ENCODE data around the gene WASHC3.
"Not testable (repeated sequence)": the region's sequence is repeated elsewhere in the genome, so short reads cannot be mapped to it uniquely, and the experiment has no call there.

WASHC3 gene

DNA sequence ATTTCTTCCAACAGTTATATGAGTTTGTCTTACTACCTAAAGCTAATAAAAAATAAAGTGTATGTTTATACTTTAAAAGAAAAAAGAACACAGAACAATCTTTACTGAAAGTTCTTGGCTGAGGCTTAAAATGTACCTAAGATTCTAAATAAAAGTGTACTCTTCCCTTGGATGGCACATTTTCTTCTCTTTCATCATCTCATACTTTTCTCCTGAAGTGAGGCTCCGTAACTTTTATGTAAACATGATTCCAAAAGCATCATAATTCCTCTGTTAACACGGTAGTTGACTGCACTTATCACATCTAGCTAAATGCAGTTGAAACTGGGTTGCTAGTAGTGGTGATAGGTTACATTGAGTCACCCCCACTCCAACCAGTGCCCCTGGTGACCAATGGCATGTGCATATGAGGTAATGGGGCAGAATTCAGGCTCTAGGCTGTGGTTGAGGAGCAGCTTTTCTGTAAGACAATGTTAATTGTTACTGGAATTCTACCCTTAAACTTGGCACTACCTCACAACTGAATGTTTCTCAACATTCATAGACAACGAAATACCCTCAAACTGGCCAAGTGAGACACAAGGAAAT is 38.4 kb downstream of the WASHC3 start:
- H3K4me3 ChIP-seq (ENCODE audit: low read length), result no peak overlapping the region
- H3K9me2 ChIP-seq (replicated peaks; ENCODE audit: control insufficient read depth, low read length), result no peaks in the 10 kb centered on the region
- no peaks in the 10 kb centered on the region for H3K9me3 ChIP-seq (ENCODE audit: control insufficient read depth, insufficient read depth, low read length)
- H3F3A ChIP-seq (ENCODE audit: control insufficient read depth, insufficient read depth), result no peaks in the 10 kb centered on the region
- H3K79me2 ChIP-seq (ENCODE audit: control insufficient read depth, low read length), result no peaks in the 10 kb centered on the region
- H3K27me3 ChIP-seq (ENCODE audit: control insufficient read depth, low read length), result no peaks in the 10 kb centered on the region
- H3K4me2 ChIP-seq (ENCODE audit: low read length), result no peak overlapping the region
- no peaks in the 10 kb centered on the region for H3K4me1 ChIP-seq (ENCODE audit: control insufficient read depth, low read length)
- H4K20me1 ChIP-seq (ENCODE audit: control insufficient read depth, insufficient read depth, low read depth, low read length), result no peaks in the 10 kb centered on the region
- peaks cover 13% of the 10 kb centered on the region for H3K36me3 ChIP-seq (ENCODE audit: control insufficient read depth, low read length)
- no peak overlapping the region for H3K27ac ChIP-seq (ENCODE audit: low read depth, low read length)
- TF ChIP-seq EZH2phosphoT487 (IDR thresholded peaks at IDR 0.05; ENCODE audit: borderline replicate concordance, low read length), result no peak
- TF ChIP-seq, protein P1, sequence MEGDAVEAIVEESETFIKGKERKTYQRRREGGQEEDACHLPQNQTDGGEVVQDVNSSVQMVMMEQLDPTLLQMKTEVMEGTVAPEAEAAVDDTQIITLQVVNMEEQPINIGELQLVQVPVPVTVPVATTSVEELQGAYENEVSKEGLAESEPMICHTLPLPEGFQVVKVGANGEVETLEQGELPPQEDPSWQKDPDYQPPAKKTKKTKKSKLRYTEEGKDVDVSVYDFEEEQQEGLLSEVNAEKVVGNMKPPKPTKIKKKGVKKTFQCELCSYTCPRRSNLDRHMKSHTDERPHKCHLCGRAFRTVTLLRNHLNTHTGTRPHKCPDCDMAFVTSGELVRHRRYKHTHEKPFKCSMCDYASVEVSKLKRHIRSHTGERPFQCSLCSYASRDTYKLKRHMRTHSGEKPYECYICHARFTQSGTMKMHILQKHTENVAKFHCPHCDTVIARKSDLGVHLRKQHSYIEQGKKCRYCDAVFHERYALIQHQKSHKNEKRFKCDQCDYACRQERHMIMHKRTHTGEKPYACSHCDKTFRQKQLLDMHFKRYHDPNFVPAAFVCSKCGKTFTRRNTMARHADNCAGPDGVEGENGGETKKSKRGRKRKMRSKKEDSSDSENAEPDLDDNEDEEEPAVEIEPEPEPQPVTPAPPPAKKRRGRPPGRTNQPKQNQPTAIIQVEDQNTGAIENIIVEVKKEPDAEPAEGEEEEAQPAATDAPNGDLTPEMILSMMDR (IDR thresholded peaks at IDR 0.05; ENCODE audit: low read depth, low read length, poor library complexity, severe bottlenecking), result no peak

DNA sequence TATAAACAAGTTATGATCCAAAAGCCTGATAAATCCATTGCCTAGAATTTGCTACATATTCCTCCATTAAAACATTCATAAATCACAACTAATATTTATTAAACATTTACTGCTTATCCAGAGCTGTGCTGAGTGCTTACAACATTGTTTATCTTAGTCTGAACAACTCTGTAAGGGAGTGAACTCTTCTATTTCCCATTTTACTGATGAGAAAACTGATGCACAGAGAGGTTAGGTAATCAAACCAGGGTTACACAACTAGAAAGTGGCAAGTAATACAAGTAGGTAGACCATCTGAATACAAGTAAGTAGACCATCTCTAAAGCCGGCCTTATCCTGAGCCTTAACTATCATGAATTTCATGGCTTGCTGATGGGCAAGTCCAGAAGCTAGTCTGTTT is 39.5 kb downstream of the WASHC3 start:
- peaks cover 13% of the 10 kb centered on the region for H3K36me3 ChIP-seq (ENCODE audit: control insufficient read depth, low read length)
- TF ChIP-seq EZH2phosphoT487 (IDR thresholded peaks at IDR 0.05; ENCODE audit: borderline replicate concordance, low read length), result no peak
- TF ChIP-seq, protein P1 (IDR thresholded peaks at IDR 0.05; ENCODE audit: low read depth, low read length, poor library complexity, severe bottlenecking), result no peak
- H3K9me2 ChIP-seq (replicated peaks; ENCODE audit: control insufficient read depth, low read length), result no peaks in the 10 kb centered on the region
- H3K27ac ChIP-seq (ENCODE audit: low read depth, low read length), result no peak overlapping the region
- H3K27me3 ChIP-seq (ENCODE audit: control insufficient read depth, low read length), result no peaks in the 10 kb centered on the region
- no peaks in the 10 kb centered on the region for H3K79me2 ChIP-seq (ENCODE audit: control insufficient read depth, low read length)
- no peak overlapping the region for H3K4me2 ChIP-seq (ENCODE audit: low read length)
- H3K4me3 ChIP-seq (ENCODE audit: low read length), result no peak overlapping the region
- no peaks in the 10 kb centered on the region for H3F3A ChIP-seq (ENCODE audit: control insufficient read depth, insufficient read depth)
- no peaks in the 10 kb centered on the region for H3K4me1 ChIP-seq (ENCODE audit: control insufficient read depth, low read length)
- H3K9me3 ChIP-seq (ENCODE audit: control insufficient read depth, insufficient read depth, low read length), result no peaks in the 10 kb centered on the region
- H4K20me1 ChIP-seq (ENCODE audit: control insufficient read depth, insufficient read depth, low read depth, low read length), result no peaks in the 10 kb centered on the region

DNA sequence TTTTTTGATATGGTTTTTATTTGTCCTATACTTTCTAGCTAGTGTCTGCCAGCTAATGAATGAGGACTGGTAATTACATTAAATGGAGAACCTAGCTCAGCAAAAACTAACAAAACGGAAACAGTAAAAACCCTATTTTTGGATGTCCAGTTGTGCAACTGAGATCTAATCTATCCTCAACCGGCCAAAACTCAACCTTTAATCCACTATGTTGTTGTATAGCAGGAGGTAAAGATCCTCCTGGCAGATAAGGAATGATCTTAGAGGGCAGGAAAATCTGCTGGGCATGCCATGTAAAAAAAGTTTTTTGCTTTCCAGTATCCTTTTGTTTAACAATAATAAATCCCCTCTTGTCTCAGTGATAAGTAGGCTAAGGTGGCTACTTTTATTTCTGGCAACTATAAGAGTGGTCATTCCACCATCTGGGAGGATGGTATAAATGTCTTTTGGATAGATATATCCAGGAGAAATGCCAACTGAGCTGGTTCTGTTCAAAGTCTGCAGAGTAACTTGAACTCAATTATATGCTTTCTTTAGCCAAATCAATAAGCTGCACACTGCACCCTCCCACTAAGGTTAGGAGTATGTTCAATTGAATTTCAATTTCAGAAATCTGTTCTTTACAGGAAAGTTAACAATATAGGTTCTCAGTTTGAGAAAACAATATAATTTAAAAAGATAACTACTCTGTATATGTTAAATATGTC is 40.1 kb downstream of the WASHC3 start:
- Histone ChIP-seq H3K9me3 (ENCODE audit: control insufficient read depth, insufficient read depth, low read length) (no peaks in the 10 kb centered on the region), H3K79me2 (ENCODE audit: control insufficient read depth, low read length) (no peaks in the 10 kb centered on the region), H3K4me2 (ENCODE audit: low read length) (no peak overlapping the region), H3K36me3 (ENCODE audit: control insufficient read depth, low read length) (peaks cover 13% of the 10 kb centered on the region), H4K20me1 (ENCODE audit: control insufficient read depth, insufficient read depth, low read depth, low read length) (no peaks in the 10 kb centered on the region), H3K27ac (ENCODE audit: low read depth, low read length) (no peak overlapping the region), H3F3A (ENCODE audit: control insufficient read depth, insufficient read depth) (no peaks in the 10 kb centered on the region), H3K4me1 (ENCODE audit: control insufficient read depth, low read length) (no peaks in the 10 kb centered on the region), H3K27me3 (ENCODE audit: control insufficient read depth, low read length) (no peaks in the 10 kb centered on the region), H3K4me3 (ENCODE audit: low read length) (no peak overlapping the region), H3K9me2 (replicated peaks; ENCODE audit: control insufficient read depth, low read length) (no peaks in the 10 kb centered on the region)
- TF ChIP-seq, protein P1 (IDR thresholded peaks at IDR 0.05; ENCODE audit: low read depth, low read length, poor library complexity, severe bottlenecking), result no peak
- TF ChIP-seq EZH2phosphoT487 (IDR thresholded peaks at IDR 0.05; ENCODE audit: borderline replicate concordance, low read length), result no peak

DNA sequence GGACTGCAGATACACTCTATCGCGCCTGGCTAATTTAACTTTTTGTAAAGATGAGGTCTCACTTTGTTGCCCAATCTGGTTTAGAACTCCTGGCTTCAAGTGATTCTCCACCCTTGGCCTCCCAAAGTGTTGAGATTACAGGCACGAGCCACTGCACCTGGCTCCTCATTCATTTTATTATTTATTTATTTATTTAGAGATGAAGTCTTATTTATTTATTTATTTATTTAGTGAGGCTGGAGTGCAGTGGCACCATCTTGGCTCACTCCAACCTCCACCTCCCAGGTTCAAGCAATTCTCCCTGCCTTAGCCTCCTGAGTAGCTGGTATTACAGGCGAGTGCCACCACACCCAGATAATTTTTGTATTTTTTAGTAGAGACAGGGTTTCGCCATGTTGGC is 43.2 kb downstream of the WASHC3 start:
- H3K4me1 ChIP-seq (ENCODE audit: control insufficient read depth, low read length); H3K27ac ChIP-seq (ENCODE audit: low read depth, low read length); H3K4me3 ChIP-seq (ENCODE audit: low read length); H4K20me1 ChIP-seq (ENCODE audit: control insufficient read depth, insufficient read depth, low read depth, low read length); H3K4me2 ChIP-seq (ENCODE audit: low read length); H3K9me2 ChIP-seq (replicated peaks; ENCODE audit: control insufficient read depth, low read length); H3K27me3 ChIP-seq (ENCODE audit: control insufficient read depth, low read length); H3K79me2 ChIP-seq (ENCODE audit: control insufficient read depth, low read length); H3F3A ChIP-seq (ENCODE audit: control insufficient read depth, insufficient read depth); H3K36me3 ChIP-seq (ENCODE audit: control insufficient read depth, low read length); H3K9me3 ChIP-seq (ENCODE audit: control insufficient read depth, insufficient read depth, low read length): not testable (repeated sequence)
